H1 (cell line): Measurements from ENCODE around the gene OR10H5. TPM values are rescaled to one million over a fixed set of nuclear protein-coding genes. Genes with fewer than 3 reads are reported as not detected.
"Not testable (repeated sequence)": the region's sequence is repeated elsewhere in the genome, so short reads cannot be mapped to it uniquely, and the experiment has no call there.

Experiments
- CTCF ChIA-PET: fragments of 300-600 bp; sonication (Branson Sonifier 250); formaldehyde crosslinking; loops from one replicate; lab custom pipeline; 2021; ENCODE audit not compliant: partially characterized antibody; lab: Charles Lee
- POLR2A ChIA-PET: fragments of 300-600 bp; sonication (Branson Sonifier 250); formaldehyde crosslinking; loops from one replicate; lab custom pipeline; 2021; ENCODE audit warnings: inconsistent platforms; ENCODE audit not compliant: partially characterized antibody; lab: Charles Lee
- DNase-seq, 2 experiments: peaks; one replicate each; pipeline versions ENCODE4 v3.0.0 to v3.0.0-alpha.2; 2010 to 2022; ENCODE audit warnings: low spot score in 2 of 2, low read depth in 1 of 2, mixed read lengths in 1 of 2
- FAIRE-seq: peaks from 2 replicates; lab custom pipeline; 2011; peaks lifted over from hg19 to GRCh38; lab: Jason Lieb, UNC
- H2AFZ ChIP-seq: 2 replicates; pipeline ENCODE4 v1.8.1; 2012; ENCODE audit warnings: low read length, inconsistent platforms
- H2AK5ac ChIP-seq: 2 replicates; pipeline ENCODE4 v1.6.1; 2013; ENCODE audit warnings: low read depth, low read length
- H2BK120ac ChIP-seq: replicated peaks from 2 replicates; pipeline ENCODE3; 2013; ENCODE audit warnings: low read depth, low read length, inconsistent platforms
- H2BK12ac ChIP-seq: 2 replicates; pipeline ENCODE4 v1.6.1; 2013; ENCODE audit warnings: low read depth, low read length
- H2BK15ac ChIP-seq: 2 replicates; pipeline ENCODE4 v1.6.1; 2013; ENCODE audit warnings: low read length
- H2BK20ac ChIP-seq: 2 replicates; pipeline ENCODE4 v1.6.1; 2013; ENCODE audit warnings: low read length
- H2BK5ac ChIP-seq: 2 replicates; pipeline ENCODE4 v1.6.1; 2013; ENCODE audit warnings: low read depth, low read length
- H3K14ac ChIP-seq: 2 replicates; pipeline ENCODE4 v1.6.1; 2013; ENCODE audit warnings: inconsistent platforms; ENCODE audit not compliant: insufficient read length
- H3K18ac ChIP-seq: 2 replicates; pipeline ENCODE4 v1.6.1; 2013; ENCODE audit warnings: low read length; ENCODE audit errors: extremely low read depth
- H3K23ac ChIP-seq: 2 replicates; pipeline ENCODE4 v1.6.1; 2013; ENCODE audit warnings: inconsistent platforms; ENCODE audit not compliant: insufficient read length
- H3K23me2 ChIP-seq: 2 replicates; pipeline ENCODE4 v1.6.1; 2013; ENCODE audit warnings: low read depth, low read length
- H3K27ac ChIP-seq: 2 replicates; pipeline ENCODE4 v1.6.1; 2011; ENCODE audit warnings: low read depth, low read length, inconsistent platforms
- H3K27me3 ChIP-seq, 4 experiments: replicated peaks in 1 of 4; 1 replicate in 1 of 4; 2 replicates in 3 of 4; pipeline versions ENCODE4 v1.6.1 to v1.8.1; 2011 to 2013; ENCODE audit warnings: low read length in 3 of 4, mild to moderate bottlenecking in 3 of 4, inconsistent platforms in 2 of 4, mixed read lengths in 2 of 4, moderate library complexity in 1 of 4; ENCODE audit not compliant: control insufficient read depth in 3 of 4, insufficient read depth in 3 of 4; ENCODE audit errors: extremely low read depth in 1 of 4
- H3K36me3 ChIP-seq, 4 experiments: 2 replicates each; pipeline versions ENCODE4 v1.6.1 to v1.8.1; 2011 to 2013; ENCODE audit warnings: mild to moderate bottlenecking in 4 of 4, low read length in 3 of 4, moderate library complexity in 2 of 4, control low read depth in 1 of 4, inconsistent platforms in 1 of 4; ENCODE audit not compliant: insufficient read depth in 4 of 4, control insufficient read depth in 2 of 4
- H3K4ac ChIP-seq: replicated peaks from 2 replicates; pipeline ENCODE3; 2013; ENCODE audit warnings: low read length, low read depth, mixed read lengths, inconsistent platforms; ENCODE audit not compliant: insufficient read length
- H3K4me1 ChIP-seq, 4 experiments: replicated peaks in 1 of 4; 1 replicate in 1 of 4; 2 replicates in 3 of 4; pipeline versions ENCODE4 v1.6.1 to v1.8.1; 2011 to 2013; ENCODE audit warnings: low read length in 3 of 4, inconsistent platforms in 2 of 4, mixed read lengths in 1 of 4; ENCODE audit not compliant: insufficient read depth in 4 of 4, control insufficient read depth in 3 of 4
- H3K4me2 ChIP-seq, 2 experiments: 2 replicates each; pipeline versions ENCODE4 v1.6.1 to v1.8.1; 2011 to 2013; ENCODE audit warnings: low read depth in 2 of 2, low read length in 2 of 2, control low read depth in 1 of 2, inconsistent platforms in 1 of 2, mild to moderate bottlenecking in 1 of 2; ENCODE audit not compliant: insufficient read depth in 1 of 2
- H3K4me3 ChIP-seq, 4 experiments: fragments of 200-600, 300-600 bp in 1 of 4; sonication (generic), shearing (Covaris generic), sonication (Bioruptor Twin) in 1 of 4; 2 replicates each; pipeline versions ENCODE4 v1.5.1 to v1.8.1; 2011 to 2016; ENCODE audit warnings: low read length in 4 of 4, low read depth in 3 of 4, control low read depth in 2 of 4, inconsistent platforms in 2 of 4, mild to moderate bottlenecking in 2 of 4, mixed read lengths in 1 of 4, moderate library complexity in 1 of 4; ENCODE audit not compliant: insufficient read depth in 2 of 4; ENCODE audit errors: extremely low read depth in 1 of 4
- H3K56ac ChIP-seq: replicated peaks from 2 replicates; pipeline ENCODE3; 2013; ENCODE audit warnings: low read depth, mild to moderate bottlenecking, mixed read lengths, low read length, inconsistent platforms; ENCODE audit not compliant: insufficient read length
- H3K79me1 ChIP-seq: 2 replicates; pipeline ENCODE4 v1.6.1; 2013; ENCODE audit warnings: low read depth, low read length, control low read depth
- H3K79me2 ChIP-seq, 2 experiments: 2 replicates each; pipeline versions ENCODE4 v1.6.1 to v1.8.1; 2012 to 2013; ENCODE audit warnings: low read length in 2 of 2, mild to moderate bottlenecking in 2 of 2, inconsistent platforms in 1 of 2; ENCODE audit not compliant: insufficient read depth in 2 of 2, control insufficient read depth in 1 of 2
- H3K9ac ChIP-seq, 4 experiments: replicated peaks in 1 of 4; 1 replicate in 1 of 4; 2 replicates in 3 of 4; pipeline versions ENCODE4 v1.6.1 to v1.8.1; 2011 to 2013; ENCODE audit warnings: low read depth in 3 of 4, low read length in 3 of 4, control low read depth in 2 of 4, mild to moderate bottlenecking in 2 of 4, moderate library complexity in 2 of 4, inconsistent platforms in 1 of 4; ENCODE audit errors: extremely low read depth in 1 of 4
- H3K9me3 ChIP-seq, 2 experiments: 2 replicates each; pipeline versions ENCODE4 v1.6.1 to v1.8.1; 2012 to 2013; ENCODE audit warnings: mild to moderate bottlenecking in 2 of 2, moderate library complexity in 2 of 2, control low read depth in 1 of 2, inconsistent platforms in 1 of 2, low read depth in 1 of 2, low read length in 1 of 2, mixed read lengths in 1 of 2; ENCODE audit not compliant: insufficient read depth in 2 of 2
- H4K20me1 ChIP-seq, 2 experiments: replicated peaks in 1 of 2; 2 replicates each; pipeline versions ENCODE3 to v1.8.1; 2011 to 2013; ENCODE audit warnings: inconsistent platforms in 2 of 2, low read length in 2 of 2, mild to moderate bottlenecking in 1 of 2; ENCODE audit not compliant: insufficient read depth in 2 of 2, control insufficient read depth in 1 of 2
- H4K5ac ChIP-seq: 2 replicates; pipeline ENCODE4 v1.6.1; 2013; ENCODE audit warnings: low read length, low read depth, mixed read lengths, inconsistent platforms; ENCODE audit not compliant: insufficient read length
- H4K8ac ChIP-seq: 2 replicates; pipeline ENCODE4 v1.8.0; 2013; ENCODE audit warnings: mild to moderate bottlenecking, moderate library complexity, low read length, inconsistent platforms; ENCODE audit not compliant: insufficient read depth; ENCODE audit errors: extremely low read depth
- H4K91ac ChIP-seq: replicated peaks from 2 replicates; pipeline ENCODE3; 2013; ENCODE audit warnings: low read length, mixed read lengths, inconsistent platforms; ENCODE audit not compliant: insufficient read length
- WGBS, 2 experiments: shearing (Covaris generic) in 1 of 2; methylation state at CpG; one replicate each; pipeline versions ENCODE4 v1.1.6 to v1.1.7; 2013 to 2015; ENCODE audit warnings: low lambda C conversion rate in 2 of 2, mixed read lengths in 2 of 2, inconsistent platforms in 1 of 2, low coverage in 1 of 2, missing lambda C conversion rate in 1 of 2; ENCODE audit not compliant: insufficient replicate concordance in 2 of 2, insufficient coverage in 1 of 2, insufficient read length in 1 of 2; ENCODE audit errors: extremely low coverage in 1 of 2, missing lambda C conversion rate in 1 of 2; 5-methylcytosine and 5-hydroxymethylcytosine counted together
- polyA plus RNA-seq, 7 experiments: library from polyadenylated mRNA; depleted of rRNA in 3 of 7; stranded (reverse) in 5 of 7; unstranded in 2 of 7; fragments of >200 nt in 5 of 7; fragments of 200-250 nt in 2 of 7; gene quantifications; 1 replicate in 5 of 7; 2 replicates in 1 of 7; 4 replicates in 1 of 7; pipeline versions ENCODE4 v1.2.1 to v1.2.3, GENCODE V29; 2011 to 2013; ENCODE audit warnings: missing spikeins in 2 of 7, mixed read lengths in 2 of 7
- total RNA-seq: library from RNA; stranded (reverse); fragmentation: NEBNext Ultra II Directional; extraction: Animal tissue kit (Norgen Biotek cat#: 25700); gene quantifications from 2 replicates; pipeline ENCODE4 v1.2.1, GENCODE V29; 2021

Gene OR10H5
- total and polyA plus RNA-seq, 2 of the 8 experiments (the other 6 are each of a cell fraction or from before 2014, with no cell fraction given): not detected

- 68% methylated on average over 2 of the region's 3 CpGs; no CpG with 5 or more reads in 1 of the 2 experiments for WGBS, 2 experiments
- H4K8ac ChIP-seq, CTCF ChIA-PET, H3K79me1 ChIP-seq, H3K14ac ChIP-seq, H3K4ac ChIP-seq, H2BK120ac ChIP-seq, H3K18ac ChIP-seq, H3K79me2 ChIP-seq, H3K27ac ChIP-seq, H3K27me3 ChIP-seq, H3K4me1 ChIP-seq, H4K5ac ChIP-seq, H3K56ac ChIP-seq, H4K20me1 ChIP-seq, H2BK5ac ChIP-seq, H4K91ac ChIP-seq, POLR2A ChIA-PET, H2AFZ ChIP-seq, H2BK15ac ChIP-seq, H3K23me2 ChIP-seq, H2AK5ac ChIP-seq, H2BK20ac ChIP-seq, DNase-seq, H3K4me3 ChIP-seq, FAIRE-seq, H3K36me3 ChIP-seq, H3K4me2 ChIP-seq, H3K9ac ChIP-seq, H3K23ac ChIP-seq, H2BK12ac ChIP-seq: not testable (repeated sequence)
- peaks cover 69 to 89% of the 10 kb centered on the region in 2 experiments for H3K9me3 ChIP-seq
Measured at GRCh38 chr19:15774159-15774558, 13.3 kb upstream of the OR10H5 start.
